ENCODE data around the gene MPO.

GRCh38 chr17:58277802-58278595 lies 2.7 kb downstream of the MPO start:
- no peak for TF ChIP-seq POLR2A (IDR thresholded peaks at IDR 0.05)
- TF ChIP-seq CTCF (IDR thresholded peaks at IDR 0.05): no peak

Measured in ovary (tissue), 3 donors.